ENCODE data around the gene ZCCHC7.
"Not testable (repeated sequence)": the region's sequence is repeated elsewhere in the genome, so short reads cannot be mapped to it uniquely, and the experiment has no call there.

Gene ZCCHC7

DNA sequence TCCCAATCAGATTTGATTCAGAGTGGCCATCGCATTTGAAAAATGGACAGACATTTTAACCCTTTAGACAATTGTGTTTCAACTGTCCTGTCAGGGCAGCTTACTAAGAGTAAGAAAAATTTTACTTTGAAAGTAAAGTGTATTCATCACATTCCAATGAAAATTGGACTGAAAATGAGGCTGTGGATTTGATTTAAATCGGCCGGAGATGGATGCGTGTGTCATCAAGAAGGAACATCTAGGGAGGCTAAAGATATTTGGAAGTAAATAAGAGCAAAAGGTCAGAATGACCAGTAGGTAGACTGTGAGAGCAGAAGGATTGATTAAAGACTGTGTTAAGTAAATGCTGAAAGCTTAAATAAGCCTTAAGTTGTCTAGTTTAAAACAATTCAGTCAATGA lies 1.5 kb downstream of the ZCCHC7 start:
- no peak for DNase-seq

DNA sequence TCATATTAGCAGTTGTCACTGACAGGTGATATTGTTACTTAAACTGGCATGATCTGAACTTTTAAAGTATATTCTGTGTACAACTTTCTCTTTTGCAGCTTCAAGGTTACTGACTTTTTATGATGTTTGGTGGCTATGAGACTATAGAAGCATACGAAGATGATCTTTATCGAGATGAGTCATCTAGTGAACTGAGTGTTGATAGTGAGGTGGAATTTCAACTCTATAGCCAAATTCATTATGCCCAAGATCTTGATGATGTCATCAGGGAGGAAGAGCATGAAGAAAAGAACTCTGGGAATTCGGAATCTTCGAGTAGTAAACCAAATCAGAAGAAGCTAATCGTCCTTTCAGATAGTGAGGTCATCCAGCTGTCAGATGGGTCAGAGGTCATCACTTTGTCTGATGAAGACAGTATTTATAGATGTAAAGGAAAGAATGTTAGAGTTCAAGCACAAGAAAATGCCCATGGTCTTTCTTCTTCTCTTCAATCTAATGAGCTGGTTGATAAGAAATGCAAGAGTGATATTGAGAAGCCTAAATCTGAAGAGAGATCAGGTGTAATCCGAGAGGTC lies 5.9 kb downstream of the ZCCHC7 start:
- no peak for DNase-seq

DNA sequence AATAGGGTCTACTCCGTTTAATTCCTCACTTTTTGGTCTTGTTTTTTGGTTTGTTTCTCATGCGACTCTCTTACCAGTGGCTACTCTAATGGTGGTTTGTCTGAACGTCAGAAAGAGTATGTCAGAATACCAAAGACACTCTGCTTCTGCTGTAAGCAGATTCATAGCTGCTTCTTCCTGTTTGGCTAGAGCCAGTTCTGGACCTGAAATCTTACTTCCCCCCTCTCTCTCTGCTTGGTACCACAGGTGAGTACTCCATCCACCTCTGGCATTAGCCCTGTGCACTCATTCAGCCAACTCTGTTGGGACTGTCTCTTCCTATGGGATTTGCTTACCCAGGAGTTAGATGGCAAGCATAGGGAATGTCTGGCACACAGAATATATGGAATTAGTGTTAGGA lies 6.6 kb downstream of the ZCCHC7 start:
- no peak for DNase-seq

DNA sequence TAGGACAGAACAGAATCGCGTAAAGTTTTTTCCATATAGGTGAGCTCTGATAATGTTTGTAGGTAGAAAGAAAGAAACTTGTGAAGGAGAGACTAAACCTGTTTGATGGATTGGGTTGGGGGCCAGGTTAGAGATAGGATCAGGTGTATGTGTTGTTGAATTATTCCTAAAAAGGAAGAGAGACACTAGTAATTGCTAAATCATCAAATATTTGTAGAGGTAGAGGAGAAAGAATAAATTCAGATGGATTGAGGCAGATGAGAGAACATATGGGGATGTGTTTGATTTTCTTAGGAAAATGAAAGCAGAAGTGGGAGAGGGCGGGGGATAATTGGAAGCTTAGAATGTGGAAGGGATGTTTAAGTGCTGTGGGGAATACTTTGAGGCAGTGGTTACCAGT lies 7.7 kb downstream of the ZCCHC7 start:
- DNase-seq = no peak

DNA sequence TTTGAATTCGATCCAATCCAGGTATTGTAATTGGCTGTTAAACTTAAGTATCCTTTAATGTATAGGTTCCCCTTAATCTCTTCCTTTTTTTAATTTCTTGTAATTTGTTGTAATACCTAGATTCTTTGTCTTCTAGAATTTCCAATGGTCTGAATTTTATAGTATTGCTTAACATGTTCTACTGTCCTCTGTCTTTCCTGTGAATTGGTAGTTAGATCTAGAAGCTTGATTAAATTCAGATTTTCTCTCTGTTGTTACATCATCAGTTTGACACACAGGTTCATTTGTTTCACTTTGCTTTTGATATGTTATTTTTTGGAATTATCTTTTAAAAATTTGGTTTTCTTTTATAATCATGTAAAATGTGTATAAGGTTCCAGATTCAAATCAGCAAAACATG lies 13.8 kb downstream of the ZCCHC7 start:
- DNase-seq = no peak

DNA sequence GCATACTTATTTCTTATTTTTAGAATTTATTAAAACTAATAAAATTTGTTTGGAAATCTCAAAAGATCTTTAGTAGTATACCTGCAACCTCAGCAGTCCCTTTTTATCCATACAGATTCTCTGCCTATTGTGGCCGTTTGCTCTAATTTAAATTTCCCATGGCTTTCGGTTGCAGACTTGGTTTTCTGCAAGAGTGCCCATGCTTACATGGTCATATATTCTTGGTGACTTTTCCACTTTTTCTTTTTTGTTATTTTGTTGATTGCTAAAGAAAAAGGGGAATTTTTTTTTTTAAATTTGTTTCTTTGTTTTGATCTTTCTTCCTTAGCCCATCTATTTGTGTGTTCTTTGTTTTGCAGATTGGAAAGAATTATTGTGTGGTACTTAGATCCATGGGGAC lies 20.6 kb downstream of the ZCCHC7 start:
- DNase-seq = no peak

DNA sequence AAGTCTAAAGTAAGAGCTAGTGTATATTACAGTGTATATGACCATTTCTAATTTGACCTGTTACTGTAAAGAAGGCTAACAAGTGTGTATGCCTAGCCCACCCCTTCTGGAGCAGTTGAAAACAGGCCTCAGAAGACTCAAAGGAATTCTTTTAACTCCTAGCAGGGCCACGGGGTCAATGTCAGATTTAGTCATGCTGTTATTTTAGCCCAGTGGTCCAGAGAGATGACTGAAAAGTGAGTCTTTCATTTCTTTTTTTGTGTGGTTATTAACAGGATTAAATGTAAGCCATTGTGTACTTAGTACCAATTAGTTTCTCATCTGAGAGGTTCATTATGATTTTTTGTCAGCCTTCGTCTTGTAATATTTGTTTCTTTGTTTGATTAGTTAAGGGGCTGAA lies 24.4 kb downstream of the ZCCHC7 start:
- no peak for DNase-seq

DNA sequence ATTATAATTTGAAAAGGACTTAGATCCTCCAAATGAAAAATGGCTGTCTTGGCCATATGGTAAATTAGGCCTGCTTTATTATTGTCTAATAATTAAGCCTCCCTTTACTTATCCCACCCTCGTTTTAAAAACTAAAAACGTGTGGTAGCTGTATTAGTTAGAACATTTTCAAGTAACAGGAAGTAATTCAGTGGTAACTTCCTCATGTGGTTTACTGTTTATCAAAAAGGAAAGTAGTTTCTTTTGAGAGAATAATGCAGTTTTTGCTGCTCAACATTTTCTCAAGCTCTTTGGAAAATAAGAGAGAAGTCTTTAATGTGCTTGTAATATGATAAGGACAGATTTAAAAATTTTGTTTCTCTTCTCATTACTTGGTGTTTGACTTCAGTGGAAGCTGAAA lies 26.0 kb downstream of the ZCCHC7 start:
- no peak for DNase-seq

DNA sequence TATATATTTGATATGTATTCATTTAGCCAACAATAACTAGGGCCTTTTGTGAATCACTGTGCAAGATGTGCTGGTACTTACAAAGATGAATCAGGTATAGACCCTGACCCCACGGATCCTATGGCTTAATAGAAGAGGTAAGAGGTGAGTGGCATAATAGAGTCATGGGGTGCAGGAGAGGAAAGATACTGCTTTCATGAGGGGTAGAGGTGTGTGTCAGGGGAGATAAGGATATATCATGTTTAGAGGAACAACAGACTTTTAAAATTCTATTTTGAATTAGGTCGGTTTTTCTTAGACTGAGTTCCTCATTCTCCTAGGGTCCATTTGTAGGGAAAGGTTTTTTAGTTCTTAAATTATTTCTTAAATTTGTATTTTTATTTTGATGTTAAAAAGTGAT lies 27.8 kb downstream of the ZCCHC7 start:
- DNase-seq = no peak

DNA sequence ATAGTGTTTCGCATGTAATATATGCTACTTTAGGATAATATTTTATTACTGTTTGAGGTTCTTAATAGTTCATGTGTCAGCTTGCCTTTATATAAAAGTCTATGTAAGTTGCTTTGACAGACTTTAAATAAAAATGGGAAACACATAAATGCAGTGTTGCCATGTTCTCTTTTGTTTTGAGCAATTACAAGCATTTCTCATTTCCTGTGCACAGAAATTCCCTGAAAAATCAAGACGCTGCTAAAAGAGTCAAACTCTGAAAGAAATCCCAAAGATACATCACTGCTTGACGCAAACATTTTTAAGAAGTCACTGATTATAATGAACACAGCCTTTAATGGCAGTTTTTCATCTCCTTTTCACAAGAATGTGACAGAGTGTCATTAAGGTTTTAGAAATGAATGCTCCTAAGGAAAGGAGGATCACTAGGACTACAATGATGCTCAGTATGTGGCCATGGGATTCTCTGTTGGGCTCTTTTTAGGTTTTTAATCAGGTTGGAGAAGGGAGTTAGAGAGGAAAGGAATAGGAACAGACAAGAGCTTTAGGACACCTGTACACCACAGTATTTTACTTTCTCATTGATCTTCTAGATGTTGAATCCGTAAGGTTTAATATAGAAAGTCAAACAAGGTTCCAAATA lies 29.4 kb downstream of the ZCCHC7 start:
- DNase-seq = no peak

DNA sequence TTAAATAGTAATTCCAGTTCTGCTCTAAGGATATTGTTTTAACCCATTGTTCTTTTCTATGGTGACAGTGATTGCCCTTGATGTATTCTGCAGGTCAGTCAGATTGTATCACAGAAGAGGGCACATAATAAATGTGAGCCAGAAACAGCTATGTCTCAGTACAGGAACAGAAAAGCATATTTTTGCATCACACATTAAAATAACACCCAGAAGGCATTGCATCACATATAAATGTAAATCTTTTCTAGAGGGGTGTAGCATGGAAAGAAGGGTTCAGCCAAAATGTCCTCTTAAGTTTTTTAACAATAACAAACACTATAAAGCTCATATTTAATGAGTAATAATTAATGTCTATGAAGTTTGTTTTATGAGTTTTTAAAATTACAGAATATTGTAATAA lies 30.0 kb downstream of the ZCCHC7 start:
- DNase-seq = no peak

DNA sequence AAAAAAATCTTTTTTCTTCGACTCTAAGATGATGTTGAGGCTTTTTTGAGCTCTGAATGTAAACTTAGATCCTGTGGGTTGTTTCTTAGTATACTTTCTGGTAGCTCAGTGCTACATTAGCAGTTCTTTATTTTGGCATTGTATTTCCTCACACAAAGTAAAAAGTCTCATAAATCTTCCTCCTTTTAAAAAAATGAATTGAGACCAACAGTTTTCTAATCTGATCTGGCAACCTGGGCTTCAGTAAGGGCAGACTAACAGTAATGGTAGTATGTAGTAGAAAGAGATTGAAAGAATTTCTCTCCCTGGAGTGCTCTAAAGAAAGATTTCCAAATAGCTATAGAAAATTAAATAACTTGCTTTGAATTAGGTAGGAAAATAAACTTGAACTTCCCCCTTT lies 31.4 kb downstream of the ZCCHC7 start:
- no peak for DNase-seq

DNA sequence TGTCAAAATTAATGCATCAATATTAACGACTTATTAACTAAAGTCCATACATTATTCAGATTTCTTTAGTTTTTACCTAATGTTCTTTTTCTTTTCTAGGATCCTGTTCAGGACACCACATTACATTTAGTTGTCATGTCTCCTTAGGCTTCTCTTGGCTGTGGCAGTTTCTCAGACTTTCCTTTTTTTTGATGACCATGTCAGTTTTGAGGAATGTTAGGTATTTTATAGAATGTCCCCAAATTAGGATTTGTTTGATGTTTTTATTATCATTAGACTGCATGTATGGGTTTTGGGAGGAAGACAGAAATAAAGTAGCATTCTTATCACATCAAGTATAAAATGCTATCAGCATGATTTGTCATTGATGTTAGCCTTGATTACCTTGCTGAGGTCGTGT lies 32.0 kb downstream of the ZCCHC7 start:
- no peak for DNase-seq

DNA sequence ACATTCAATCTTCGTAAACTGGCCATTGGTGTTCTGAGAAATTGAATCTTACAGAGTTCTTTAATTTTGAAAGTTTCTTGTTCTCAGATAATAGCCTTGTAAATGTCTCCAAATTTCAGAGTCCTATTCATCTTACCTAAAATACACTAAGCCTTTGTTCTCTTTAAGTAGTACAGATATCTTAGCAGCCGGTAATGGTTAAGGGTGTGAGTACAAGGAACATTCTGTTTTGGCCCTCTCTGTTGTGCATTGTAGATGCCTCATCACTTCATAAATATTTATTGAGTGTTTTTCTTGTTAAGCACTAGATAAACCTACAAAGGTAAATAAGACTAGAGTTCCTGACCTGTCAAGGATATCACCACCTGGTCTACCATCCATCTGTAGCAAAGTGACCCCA lies 35.2 kb downstream of the ZCCHC7 start:
- no peak for DNase-seq

DNA sequence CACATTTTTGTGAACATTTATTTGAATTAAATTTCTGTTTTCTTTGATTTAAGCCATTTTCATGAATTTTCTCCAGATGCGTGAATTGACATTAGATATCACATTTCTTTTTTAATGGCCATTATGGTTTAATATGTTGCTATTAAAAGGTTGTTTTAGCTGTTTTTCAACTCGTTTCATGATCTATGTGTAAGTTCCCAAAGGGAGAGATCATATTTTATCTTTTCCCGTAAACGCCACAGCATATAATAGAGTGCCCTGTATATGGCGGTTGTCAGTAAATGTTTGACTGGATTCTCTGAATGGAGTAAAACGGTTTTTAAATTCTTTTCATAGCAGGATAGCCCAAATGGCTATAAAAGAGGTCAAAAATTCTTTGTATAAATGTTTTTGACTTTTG lies 35.8 kb downstream of the ZCCHC7 start:
- no peak for DNase-seq

DNA sequence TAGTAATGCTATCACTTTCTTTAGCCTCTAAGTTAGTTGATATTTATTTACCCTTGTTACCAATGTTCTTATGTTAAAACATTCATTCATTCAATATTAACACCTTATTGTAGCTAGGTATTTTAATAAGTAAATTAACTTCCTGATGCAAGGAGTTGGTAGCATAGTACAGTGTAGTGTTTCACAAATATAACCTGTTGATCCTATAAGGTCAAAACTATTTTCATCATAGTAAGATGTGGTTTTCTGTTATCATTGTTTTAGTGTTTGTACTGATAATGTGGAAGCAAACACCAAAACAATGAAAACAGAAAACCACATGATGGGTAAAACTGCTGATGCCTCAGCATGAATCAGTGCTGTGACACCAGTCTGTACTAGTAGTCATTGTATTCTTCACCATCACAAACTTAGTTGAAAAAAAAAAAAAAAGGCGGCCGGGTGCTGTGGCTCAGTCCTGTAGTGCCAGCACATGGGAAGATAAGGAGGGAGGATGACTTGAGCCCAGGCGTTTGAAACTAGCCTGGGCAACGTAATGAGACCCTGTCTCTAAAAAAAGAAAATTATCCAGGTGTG lies 36.5 kb downstream of the ZCCHC7 start:
- no peak for DNase-seq

DNA sequence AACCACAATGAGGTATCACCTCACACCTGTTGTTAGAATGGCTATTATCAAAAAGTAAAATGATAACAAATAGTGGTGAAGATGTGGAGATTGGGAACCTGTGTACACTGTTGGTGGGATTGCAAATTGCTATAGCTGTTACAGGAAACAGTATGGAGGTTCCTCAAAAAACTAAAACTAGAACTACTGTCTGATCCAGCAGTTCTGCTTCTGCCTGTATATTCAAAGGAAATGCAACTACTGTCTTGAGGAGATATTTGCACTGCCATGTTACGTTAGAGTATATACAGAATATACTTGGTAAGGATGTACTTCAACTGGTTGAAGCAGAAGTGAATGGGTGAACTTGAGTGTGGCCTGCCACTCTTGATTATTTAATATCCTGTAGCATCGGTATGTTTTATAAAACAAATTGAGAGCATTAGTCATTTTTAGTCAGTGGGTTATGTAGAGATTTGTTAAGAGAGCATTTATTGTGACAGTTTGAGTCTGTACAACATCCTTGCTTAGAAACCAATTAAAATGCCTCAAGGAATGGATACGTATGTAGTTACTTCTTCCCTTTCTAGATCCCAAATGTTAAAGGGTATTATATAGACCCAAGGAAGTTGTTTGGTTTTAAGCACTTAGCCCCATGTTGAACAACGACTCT lies 37.5 kb downstream of the ZCCHC7 start:
- DNase-seq = no peak

DNA sequence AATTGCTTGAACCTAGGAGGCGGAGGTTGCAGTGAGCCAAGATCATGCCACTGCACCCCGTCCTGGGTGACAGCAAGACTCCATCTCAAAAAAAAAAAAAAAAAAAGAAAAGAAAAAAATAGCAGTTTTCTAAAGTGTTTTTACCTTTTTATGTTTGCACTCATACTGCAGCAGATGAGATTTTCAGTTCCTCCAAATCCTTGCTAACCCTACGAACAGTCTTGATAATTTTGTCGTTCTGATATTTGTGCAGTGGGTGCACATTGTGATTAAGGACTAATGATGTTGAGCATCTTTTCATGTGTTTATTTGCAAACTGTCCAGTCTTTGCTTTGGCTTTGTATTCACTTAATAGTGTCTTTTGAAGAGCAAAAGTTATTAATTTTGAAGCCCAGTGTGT lies 42.9 kb downstream of the ZCCHC7 start:
- no peak for DNase-seq

DNA sequence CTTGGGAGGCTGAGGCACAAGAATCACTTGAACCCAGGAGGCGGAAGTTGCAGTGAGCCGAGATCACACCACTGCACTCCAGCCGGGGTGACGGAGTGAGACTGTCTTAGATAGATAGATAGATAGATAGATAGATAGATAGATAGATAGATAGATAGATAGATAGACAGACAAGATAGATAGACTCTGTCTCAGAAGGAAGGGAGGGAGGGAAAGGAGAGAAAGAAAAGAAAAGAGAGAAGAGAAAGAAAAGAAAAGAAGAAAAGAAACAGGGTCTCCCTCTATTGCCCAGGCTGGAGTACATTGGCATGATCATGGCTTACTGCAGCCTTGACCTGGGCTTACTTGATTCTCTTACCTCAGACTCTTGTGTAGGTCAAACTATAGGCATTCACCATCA lies 44.0 kb downstream of the ZCCHC7 start:
- DNase-seq = not testable (repeated sequence)

DNA sequence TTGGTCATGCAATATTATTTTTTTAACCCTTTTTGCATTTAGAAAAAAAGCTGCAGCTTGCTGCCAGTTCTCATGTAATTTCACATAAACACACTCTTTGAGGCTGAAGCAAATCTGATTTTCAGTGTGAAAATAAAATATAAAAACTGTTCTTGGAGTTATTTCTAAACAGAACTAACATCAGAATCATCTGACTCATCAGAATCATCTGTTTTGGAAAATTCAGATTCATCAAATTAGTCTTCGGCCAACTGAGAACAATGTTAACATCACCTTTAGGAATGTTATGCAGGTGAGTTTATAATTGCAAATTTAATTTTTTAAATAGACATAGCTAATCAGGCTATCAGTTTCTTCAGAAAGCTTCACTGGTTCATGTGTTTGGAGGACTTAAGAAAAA lies 45.3 kb downstream of the ZCCHC7 start:
- DNase-seq = no peak

DNA sequence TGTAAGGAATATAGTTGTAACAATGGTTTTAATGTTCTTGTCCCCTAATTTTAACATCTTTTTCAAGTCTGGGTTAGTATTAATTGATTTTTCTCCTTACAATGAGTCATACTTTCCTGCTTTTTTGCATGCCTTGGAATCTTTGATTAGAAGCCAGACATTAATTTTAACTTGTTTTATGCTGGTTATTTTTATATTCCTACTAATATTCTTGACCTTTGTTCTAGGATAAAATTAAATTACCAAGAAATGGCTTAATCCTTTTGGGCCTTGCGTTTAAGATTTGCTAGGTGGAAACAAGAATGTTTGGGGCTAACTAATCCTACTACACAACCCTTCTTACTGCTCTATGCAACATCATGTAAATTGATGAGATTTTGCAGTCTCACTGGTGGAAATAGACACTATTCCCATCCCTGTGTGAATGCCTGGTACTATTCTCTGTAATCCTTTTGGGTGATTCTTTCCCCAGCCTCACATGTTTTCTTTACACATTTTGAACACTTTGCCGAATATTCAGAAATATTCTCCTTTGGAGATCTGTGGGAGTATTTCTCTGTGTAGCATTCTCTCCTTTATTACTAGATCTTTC lies 47.2 kb downstream of the ZCCHC7 start:
- DNase-seq = no peak

DNA sequence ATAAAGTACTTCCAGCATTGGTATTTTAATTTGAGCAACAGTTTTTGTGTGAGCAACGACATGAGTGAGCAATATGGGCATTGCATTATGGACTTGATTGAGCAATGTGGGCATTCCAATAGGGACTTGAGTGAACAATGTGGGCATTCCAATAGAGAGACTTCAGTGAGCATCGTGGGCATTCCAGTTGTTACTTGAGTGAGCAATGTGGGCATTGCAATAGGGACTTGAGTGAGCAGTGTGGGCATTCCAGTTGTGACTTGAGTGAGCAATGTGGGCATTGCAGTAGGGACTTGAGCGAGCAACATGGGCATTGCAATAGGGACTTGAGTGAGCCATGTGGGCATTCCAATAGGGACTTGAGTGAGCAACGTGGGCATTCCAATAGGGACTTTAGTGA lies 52.2 kb downstream of the ZCCHC7 start:
- no peak for DNase-seq

DNA sequence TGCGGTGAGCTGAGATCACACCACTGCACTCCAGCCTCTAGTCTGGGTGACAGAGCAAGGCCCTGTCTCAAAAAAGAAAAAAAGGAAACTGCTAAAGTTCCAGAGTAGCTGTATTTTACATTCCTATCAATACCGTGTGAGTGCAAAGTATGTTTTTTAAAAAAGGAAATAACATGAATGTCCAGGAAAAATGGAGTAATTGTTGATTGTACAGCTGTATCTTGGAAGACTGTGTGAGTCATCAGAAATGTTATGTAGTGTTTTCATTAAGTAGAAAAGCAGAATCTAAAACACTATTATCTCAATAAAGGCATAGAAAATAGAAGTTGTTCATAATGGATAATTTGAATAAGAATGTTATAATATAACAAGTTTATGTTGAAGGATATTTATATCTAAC lies 53.9 kb downstream of the ZCCHC7 start:
- DNase-seq = no peak

DNA sequence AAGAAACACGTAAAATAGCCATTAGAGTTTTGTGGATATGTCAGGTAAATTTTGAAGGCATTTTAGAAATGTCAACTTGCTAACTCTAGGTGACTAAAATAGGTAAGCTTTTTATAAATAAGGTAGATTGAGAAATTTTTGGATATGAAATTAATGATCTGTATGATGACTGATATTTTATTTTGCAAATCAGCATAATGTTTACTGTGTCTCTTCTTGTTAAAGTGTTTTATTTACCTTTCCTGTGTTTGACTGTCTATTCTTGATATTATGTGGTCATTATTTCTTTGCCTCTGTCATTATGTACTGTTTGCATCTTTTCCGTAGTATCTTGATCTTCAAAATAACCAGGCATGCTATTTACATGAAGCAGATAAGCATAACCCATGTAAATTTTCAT lies 58.4 kb downstream of the ZCCHC7 start:
- no peak for DNase-seq

Measured in SHP77 (cell line).